ENCODE measurements around the gene CD9. TPM values are rescaled to one million over a fixed set of nuclear protein-coding genes. Genes with fewer than 3 reads are reported as not detected.

CD9 gene
- polyA plus RNA-seq, 5 donors, result 117 to 154 (median 129) TPM

Other genes starting within 250 kb of the CD9 start
- 100 to 1,000 TPM; 100 to 155 (median 105) TPM for gene VWF, start 75.7 kb upstream of the CD9 start, polyA plus RNA-seq (ENCODE audit: insufficient read depth in 1 of 5, insufficient read length in 5 of 5, low replicate concordance in 1 of 5)
- gene PLEKHG6, start 110.3 kb downstream of the CD9 start, polyA plus RNA-seq (ENCODE audit: insufficient read depth in 1 of 5, insufficient read length in 5 of 5, low replicate concordance in 1 of 5), result 1 to 10 TPM; 2.1 to 3.9 (median 3.0) TPM
- gene TNFRSF1A, start 141.7 kb downstream of the CD9 start, polyA plus RNA-seq (ENCODE audit: insufficient read depth in 1 of 5, insufficient read length in 5 of 5, low replicate concordance in 1 of 5), result 100 to 1,000 TPM; 115 to 142 (median 133) TPM
- gene SCNN1A, start 175.2 kb downstream of the CD9 start, polyA plus RNA-seq (ENCODE audit: insufficient read depth in 1 of 5, insufficient read length in 5 of 5, low replicate concordance in 1 of 5), result 1 to 10 TPM; 2.2 to 4.9 (median 2.8) TPM
- 100 to 1,000 TPM in 1 of 5 donors, 10 to 100 TPM in 4; 59.0 to 110 (median 74.7) TPM for gene LTBR, start 183.8 kb downstream of the CD9 start, polyA plus RNA-seq (ENCODE audit: insufficient read depth in 1 of 5, insufficient read length in 5 of 5, low replicate concordance in 1 of 5)
- gene CD27, start 244.6 kb downstream of the CD9 start, polyA plus RNA-seq (ENCODE audit: insufficient read depth in 1 of 5, insufficient read length in 5 of 5, low replicate concordance in 1 of 5), result 1 to 10 TPM; 1.2 to 2.9 (median 1.7) TPM

Measured in right lung (tissue), 5 donors.